NB4 (cell line): ENCODE data around the gene KRAS.

Source experiments
- CTCF ChIP-seq: IDR thresholded peaks from one replicate; pipeline ENCODE4 v1.5.1; 2012; ENCODE audit warnings: low read depth, low read length
- POLR2A ChIP-seq: IDR thresholded peaks from 2 replicates; pipeline ENCODE4 v1.6.1; 2011; ENCODE audit warnings: mild to moderate bottlenecking; ENCODE audit not compliant: insufficient read length; ENCODE audit errors: extremely low read depth
- TF ChIP-seq, protein P1 (sequence below): IDR thresholded peaks from 2 replicates; pipeline ENCODE4 v1.6.1; 2011; ENCODE audit warnings: low read depth, low read length

- TF ChIP-seq CTCF (no peak), POLR2A (no peak)
- TF ChIP-seq, protein P1, sequence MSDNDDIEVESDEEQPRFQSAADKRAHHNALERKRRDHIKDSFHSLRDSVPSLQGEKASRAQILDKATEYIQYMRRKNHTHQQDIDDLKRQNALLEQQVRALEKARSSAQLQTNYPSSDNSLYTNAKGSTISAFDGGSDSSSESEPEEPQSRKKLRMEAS: no peak
Measured at GRCh38 chr12:25248732-25249131, 2.0 kb downstream of the KRAS start.
